Skeletal muscle tissue (tissue), 4 donors: ENCODE results near the gene SLC7A11. TPM values are rescaled to one million over a fixed set of nuclear protein-coding genes. Genes with fewer than 3 reads are reported as not detected.
"Not testable (repeated sequence)": the region's sequence is repeated elsewhere in the genome, so short reads cannot be mapped to it uniquely, and the experiment has no call there.

Experiments used
- H3K27ac ChIP-seq: one replicate; pipeline ENCODE4 v1.7.0; 2013; ENCODE audit warnings: mild to moderate bottlenecking, low read depth, low read length, inconsistent platforms
- H3K27me3 ChIP-seq, 3 donors: one replicate each; pipeline ENCODE4 v1.7.0; 2013; ENCODE audit warnings: low read length in 3 of 3; ENCODE audit not compliant: control insufficient read depth in 3 of 3, insufficient read depth in 3 of 3
- H3K36me3 ChIP-seq, 3 donors: one replicate each; pipeline ENCODE4 v1.7.0; 2013; ENCODE audit warnings: low read length in 3 of 3; ENCODE audit not compliant: control insufficient read depth in 3 of 3, insufficient read depth in 3 of 3
- H3K4me1 ChIP-seq, 3 donors: one replicate each; pipeline ENCODE4 v1.7.0; 2013; ENCODE audit warnings: low read length in 3 of 3, mild to moderate bottlenecking in 3 of 3; ENCODE audit not compliant: control insufficient read depth in 3 of 3, insufficient read depth in 3 of 3
- H3K4me3 ChIP-seq, 3 donors: one replicate each; pipeline ENCODE4 v1.7.0; 2013; ENCODE audit warnings: low read length in 3 of 3
- H3K9ac ChIP-seq, 3 donors: one replicate each; pipeline ENCODE4 v1.7.0; 2013; ENCODE audit warnings: low read length in 3 of 3, mild to moderate bottlenecking in 3 of 3, moderate library complexity in 2 of 3, low read depth in 1 of 3
- H3K9me3 ChIP-seq, 3 donors: one replicate each; pipeline ENCODE4 v1.7.0; 2013; ENCODE audit warnings: low read length in 3 of 3; ENCODE audit not compliant: control insufficient read depth in 3 of 3
- total RNA-seq: library from RNA; depleted of rRNA; stranded (reverse); fragments of >200 nt; gene quantifications from one replicate; pipeline ENCODE4 v1.2.3, GENCODE V29; 2014
- donor health status: Osteomylitis.

The SLC7A11 gene
- total RNA-seq, 1 donor from 2014 or later, result 1.0 TPM

- Histone ChIP-seq H3K27me3 (no peaks in the 10 kb centered on the region), H3K27ac (no peak overlapping the region)
Measured at GRCh38 chr4:138218976-138219375, 23.2 kb downstream of the SLC7A11 start.

GRCh38 chr4:138217567-138217966 is 24.6 kb downstream of the SLC7A11 start:
- Histone ChIP-seq H3K27me3 (no peaks in the 10 kb centered on the region), H3K4me1 (no peaks in the 10 kb centered on the region), H3K27ac (no peak overlapping the region), H3K9ac (no peak overlapping the region), H3K36me3 (no peaks in the 10 kb centered on the region), H3K4me3 (no peak overlapping the region), H3K9me3 (no peaks in the 10 kb centered on the region)

More at GRCh38 chr4:138218976-138219375, 23.2 kb downstream of the SLC7A11 start:
- H3K9ac ChIP-seq, result no peak overlapping the region
- H3K36me3 ChIP-seq, result no peaks in the 10 kb centered on the region
- no peak overlapping the region for H3K4me3 ChIP-seq
- H3K4me1 ChIP-seq, result no peaks in the 10 kb centered on the region
- no peaks in the 10 kb centered on the region for H3K9me3 ChIP-seq

- Histone ChIP-seq H3K9ac (no peak overlapping the region), H3K4me1 (no peaks in the 10 kb centered on the region), H3K9me3 (no peaks in the 10 kb centered on the region), H3K27me3 (no peaks in the 10 kb centered on the region), H3K27ac (no peak overlapping the region), H3K4me3 (no peak overlapping the region), H3K36me3 (no peaks in the 10 kb centered on the region)
Measured at GRCh38 chr4:138216272-138216867, 25.8 kb downstream of the SLC7A11 start.

- not testable (repeated sequence) for H3K27me3 ChIP-seq, H3K4me3 ChIP-seq, H3K4me1 ChIP-seq
Measured at GRCh38 chr4:138210576-138210975, 31.6 kb downstream of the SLC7A11 start.

GRCh38 chr4:138209094-138209493 is 33.1 kb downstream of the SLC7A11 start:
- no peaks in the 10 kb centered on the region for H3K4me1 ChIP-seq
- no peaks in the 10 kb centered on the region for H3K9me3 ChIP-seq
- H3K4me3 ChIP-seq, result no peak overlapping the region
- no peaks in the 10 kb centered on the region for H3K27me3 ChIP-seq
- H3K9ac ChIP-seq, result no peak overlapping the region
- H3K27ac ChIP-seq, result no peak overlapping the region
- H3K36me3 ChIP-seq, result no peaks in the 10 kb centered on the region

More at GRCh38 chr4:138210576-138210975, 31.6 kb downstream of the SLC7A11 start:
- H3K36me3 ChIP-seq, H3K9me3 ChIP-seq, H3K27ac ChIP-seq, H3K9ac ChIP-seq: not testable (repeated sequence)

- H3K4me3 ChIP-seq, result no peak overlapping the region
- H3K36me3 ChIP-seq, result no peaks in the 10 kb centered on the region
- no peaks in the 10 kb centered on the region for H3K9me3 ChIP-seq
Measured at GRCh38 chr4:138205531-138206233, 36.5 kb downstream of the SLC7A11 start.

GRCh38 chr4:138204507-138204906 is 37.6 kb downstream of the SLC7A11 start:
- H3K27ac ChIP-seq, result no peak overlapping the region
- no peak overlapping the region for H3K9ac ChIP-seq
- no peaks in the 10 kb centered on the region for H3K9me3 ChIP-seq
- H3K4me3 ChIP-seq, result no peak overlapping the region
- H3K36me3 ChIP-seq, result no peaks in the 10 kb centered on the region
- H3K27me3 ChIP-seq, result no peaks in the 10 kb centered on the region
- H3K4me1 ChIP-seq, result no peaks in the 10 kb centered on the region

More at GRCh38 chr4:138205531-138206233, 36.5 kb downstream of the SLC7A11 start:
- no peaks in the 10 kb centered on the region for H3K4me1 ChIP-seq
- no peak overlapping the region for H3K9ac ChIP-seq
- no peak overlapping the region for H3K27ac ChIP-seq
- no peaks in the 10 kb centered on the region for H3K27me3 ChIP-seq

GRCh38 chr4:138202686-138203085 is 39.5 kb downstream of the SLC7A11 start:
- no peak overlapping the region for H3K27ac ChIP-seq
- no peaks in the 10 kb centered on the region for H3K27me3 ChIP-seq
- H3K9ac ChIP-seq, result no peak overlapping the region
- H3K4me1 ChIP-seq, result no peaks in the 10 kb centered on the region
- H3K9me3 ChIP-seq, result no peaks in the 10 kb centered on the region
- no peaks in the 10 kb centered on the region for H3K36me3 ChIP-seq
- no peak overlapping the region for H3K4me3 ChIP-seq

- H3K4me3 ChIP-seq, result no peak overlapping the region
- H3K36me3 ChIP-seq, result no peaks in the 10 kb centered on the region
- H3K9me3 ChIP-seq, result no peaks in the 10 kb centered on the region
- H3K9ac ChIP-seq, result no peak overlapping the region
- no peak overlapping the region for H3K27ac ChIP-seq
- H3K27me3 ChIP-seq, result no peaks in the 10 kb centered on the region
- no peaks in the 10 kb centered on the region for H3K4me1 ChIP-seq
Measured at GRCh38 chr4:138200236-138200590, 41.9 kb downstream of the SLC7A11 start.

GRCh38 chr4:138199568-138200235 is 42.4 kb downstream of the SLC7A11 start:
- Histone ChIP-seq H3K36me3 (no peaks in the 10 kb centered on the region), H3K4me3 (no peak overlapping the region), H3K27me3 (no peaks in the 10 kb centered on the region), H3K27ac (no peak overlapping the region), H3K9me3 (no peaks in the 10 kb centered on the region), H3K4me1 (no peaks in the 10 kb centered on the region), H3K9ac (no peak overlapping the region)
